Stomach (tissue), 4 donors: ENCODE data around the gene TMEM130.

Experiments used
- CTCF ChIP-seq, 7 experiments: fragments of 450-650 bp in 4 of 7; fragments of 200-600 bp in 3 of 7; sonication (generic) in 3 of 7; IDR thresholded peaks; one replicate each; pipeline ENCODE4 v1.5.1; 2016 to 2019; ENCODE audit warnings: antibody characterized with exemption in 7 of 7, control low read depth in 2 of 7, mild to moderate bottlenecking in 1 of 7
- POLR2AphosphoS5 ChIP-seq, 3 donors: sonication (generic); formaldehyde crosslinking; IDR thresholded peaks; one replicate each; pipeline ENCODE4 v1.6.1; 2016; ENCODE audit warnings: antibody characterized with exemption in 3 of 3

GRCh38 chr7:98869027-98869596 is 702 bp downstream of the TMEM130 start:
- no peak for TF ChIP-seq CTCF (IDR thresholded peaks at IDR 0.05)
- TF ChIP-seq POLR2AphosphoS5 (IDR thresholded peaks at IDR 0.05) = no peak
